Keratinocyte (primary cell): ENCODE results near the gene STX7.

Experiments
- CTCF ChIP-seq, 3 experiments: IDR thresholded peaks in 1 of 3; conservative IDR thresholded peaks in 1 of 3; optimal IDR thresholded peaks in 1 of 3; 2 replicates in 2 of 3; 3 replicates in 1 of 3; pipeline versions ENCODE3 to v1.5.1; 2011; ENCODE audit warnings: low read length in 3 of 3, mild to moderate bottlenecking in 3 of 3, moderate library complexity in 2 of 3, control low read depth in 1 of 3, inconsistent platforms in 1 of 3; ENCODE audit not compliant: insufficient read depth in 2 of 3; ENCODE audit errors: extremely low read depth in 1 of 3
- EZH2 ChIP-seq: IDR thresholded peaks from one replicate; pipeline ENCODE4 v1.6.1; 2012; ENCODE audit warnings: inconsistent platforms, mild to moderate bottlenecking, low read length, moderate library complexity

GRCh38 chr6:132458887-132459604 is 53.9 kb downstream of the STX7 start:
- no peak for TF ChIP-seq CTCF (optimal IDR thresholded peaks at IDR 0.05 in 1 of 3, IDR thresholded peaks at IDR 0.05 in 1 of 3, conservative IDR thresholded peaks at IDR 0.05 in 1 of 3; ENCODE audit: extremely low read depth in 1 of 3, insufficient read depth in 2 of 3, low read length in 3 of 3)
- TF ChIP-seq EZH2 = no peak
